K562 (cell line): Measurements from ENCODE around the gene C3orf80. TPM values are rescaled to one million over a fixed set of nuclear protein-coding genes. Genes with fewer than 3 reads are reported as not detected.

Experiments
- ATAC-seq: fragments of 200-7000 bp; cut with Tn5 transposase; 3 replicates; pipeline ENCODE4 v1.9.1; 2020; ENCODE audit warnings: moderate library complexity
- BruUV-seq: library from RNA; stranded (reverse); fragments of 400-500 nt; replicated peaks from 2 replicates; lab custom pipeline; 2021; lab: Mats Ljungman, UMichigan
- CTCF ChIA-PET: fragments of 300-600 bp; formaldehyde crosslinking; extraction: SDS; loops from one replicate; lab custom pipeline; 2021; ENCODE audit warnings: low intra/inter-chr PET ratio; lab: Yijun Ruan, JAX
- POLR2A ChIA-PET: fragments of 300-600, 350-650 bp; sonication (Branson Sonifier 250); formaldehyde crosslinking; extraction: SDS; loops from one replicate; lab custom pipeline; 2021; ENCODE audit warnings: antibody characterized with exemption, inconsistent platforms; lab: Yijun Ruan, JAX
- DNase-seq, 4 experiments: peaks; one replicate each; pipeline versions ENCODE4 v3.0.0 to v3.0.0-alpha.2; 2011 to 2018; ENCODE audit warnings: low spot score in 3 of 4, mixed read lengths in 3 of 4; ENCODE audit errors: extremely low read depth in 1 of 4
- FAIRE-seq: peaks from 2 replicates; lab custom pipeline; 2011; peaks lifted over from hg19 to GRCh38; lab: Jason Lieb, UNC
- H2AFZ ChIP-seq: 2 replicates; pipeline ENCODE4 v1.6.0; 2011; ENCODE audit warnings: low read depth, low read length, control low read depth, inconsistent platforms
- H3K27ac ChIP-seq: fragments of 200-600 bp; 3 replicates; pipeline ENCODE4 v1.8.0; 2011; ENCODE audit warnings: low read depth, mild to moderate bottlenecking, control low read depth, inconsistent platforms, low read length, moderate library complexity, mixed read lengths; ENCODE audit errors: extremely low read depth
- H3K27me3 ChIP-seq, 2 experiments: fragments of 300-600 bp in 1 of 2; 2 replicates in 1 of 2; 3 replicates in 1 of 2; pipeline versions ENCODE4 v1.6.0 to v1.8.0; 2011; ENCODE audit warnings: inconsistent platforms in 2 of 2, low read length in 2 of 2, mild to moderate bottlenecking in 1 of 2, mixed read lengths in 1 of 2, moderate library complexity in 1 of 2; ENCODE audit not compliant: control insufficient read depth in 2 of 2, insufficient read depth in 2 of 2
- H3K36me3 ChIP-seq: fragments of 300-600 bp; 3 replicates; pipeline ENCODE4 v1.8.0; 2011; ENCODE audit warnings: mild to moderate bottlenecking, low read length, inconsistent platforms; ENCODE audit not compliant: control insufficient read depth, insufficient read depth
- H3K4me1 ChIP-seq, 2 experiments: fragments of 200-600 bp in 1 of 2; replicated peaks in 1 of 2; 2 replicates in 1 of 2; 3 replicates in 1 of 2; pipeline versions ENCODE4 v1.5.1 to v1.8.0; 2011; ENCODE audit warnings: inconsistent platforms in 2 of 2, low read length in 2 of 2, mild to moderate bottlenecking in 1 of 2, mixed read lengths in 1 of 2, moderate library complexity in 1 of 2; ENCODE audit not compliant: control insufficient read depth in 2 of 2, insufficient read depth in 2 of 2
- H3K4me2 ChIP-seq: 2 replicates; pipeline ENCODE4 v1.6.1; 2011; ENCODE audit warnings: low read length, control low read depth, inconsistent platforms, mixed read lengths; ENCODE audit not compliant: insufficient read depth
- H3K4me3 ChIP-seq: fragments of 200-600 bp; sonication (generic), shearing (Covaris generic); 2 replicates; pipeline ENCODE4 v1.5.1; 2016; ENCODE audit warnings: control low read depth, inconsistent platforms
- H3K79me2 ChIP-seq: fragments of 200-600 bp; 3 replicates; pipeline ENCODE4 v1.8.0; 2011; ENCODE audit warnings: low read length, inconsistent platforms; ENCODE audit not compliant: control insufficient read depth, insufficient read depth
- H3K9ac ChIP-seq, 2 experiments: 2 replicates each; pipeline versions ENCODE4 v1.6.0 to v1.6.1; 2011; ENCODE audit warnings: low read depth in 2 of 2, low read length in 2 of 2, control low read depth in 1 of 2, inconsistent platforms in 1 of 2, mild to moderate bottlenecking in 1 of 2, mixed read lengths in 1 of 2; ENCODE audit not compliant: insufficient read depth in 1 of 2
- H3K9me1 ChIP-seq: one replicate; pipeline ENCODE4 v1.6.0; 2011; ENCODE audit warnings: inconsistent platforms, mild to moderate bottlenecking, low read length, moderate library complexity; ENCODE audit not compliant: control insufficient read depth, insufficient read depth
- H3K9me3 ChIP-seq: replicated peaks from 2 replicates; pipeline ENCODE4 v1.5.1; 2011; ENCODE audit warnings: low read depth, low read length, inconsistent platforms; ENCODE audit not compliant: control insufficient read depth, insufficient read depth
- H4K20me1 ChIP-seq: replicated peaks from 2 replicates; pipeline ENCODE4 v1.6.1; 2011; ENCODE audit warnings: low read length, inconsistent platforms, mixed read lengths; ENCODE audit not compliant: control insufficient read depth, insufficient read depth
- ATF2 ChIP-seq: sonication (generic); formaldehyde crosslinking; IDR thresholded peaks from 2 replicates; pipeline ENCODE4 v1.8.1; 2022; ENCODE audit warnings: missing genetic modification reagents
- CBX3 ChIP-seq, 2 experiments: IDR thresholded peaks; 1 replicate in 1 of 2; 2 replicates in 1 of 2; pipeline ENCODE4 v1.6.1; 2012; ENCODE audit warnings: inconsistent platforms in 2 of 2, low read length in 2 of 2, borderline replicate concordance in 1 of 2, control low read depth in 1 of 2
- ELF4 ChIP-seq: fragments of 450-650 bp; formaldehyde crosslinking; IDR thresholded peaks from 2 replicates; pipeline ENCODE4 v1.4.0; 2022; ENCODE audit warnings: missing genetic modification characterization
- HDAC1 ChIP-seq, 2 experiments: fragments of 450-650 bp; IDR thresholded peaks; 2 replicates each; pipeline ENCODE4 v1.6.1; 2016 to 2017; ENCODE audit warnings: inconsistent platforms in 1 of 2, mild to moderate bottlenecking in 1 of 2, moderate library complexity in 1 of 2
- HOMEZ ChIP-seq: fragments of 250-450 bp; sonication (Bioruptor Pico); IDR thresholded peaks from 2 replicates; pipeline ENCODE4 v1.4.0; 2020; ENCODE audit warnings: mild to moderate bottlenecking, moderate library complexity
- HSF4 ChIP-seq: fragments of 250-450 bp; sonication (Bioruptor Pico); IDR thresholded peaks from 2 replicates; pipeline ENCODE4 v2.1.2; 2022; ENCODE audit warnings: mild to moderate bottlenecking, moderate library complexity, borderline replicate concordance
- KLF13 ChIP-seq: fragments of 450-650 bp; IDR thresholded peaks from 2 replicates; pipeline ENCODE4 v1.6.1; 2016; ENCODE audit warnings: missing genetic modification characterization, low read depth, mild to moderate bottlenecking, missing compliant biosample characterization, moderate library complexity, borderline replicate concordance
- POLR2G ChIP-seq: fragments of 200-400 bp; formaldehyde crosslinking; IDR thresholded peaks from 2 replicates; pipeline ENCODE4 v1.6.1; 2017; ENCODE audit warnings: low read depth, mild to moderate bottlenecking, antibody characterized with exemption, low read length, moderate library complexity
- ZBED1 ChIP-seq: IDR thresholded peaks from 2 replicates; pipeline ENCODE4 v1.6.1; 2014
- WGBS: fragments of 100-300 bp; shearing (Covaris generic); methylation state at CpG from one replicate; pipeline ENCODE4 v1.1.6; 2016; ENCODE audit warnings: low coverage, mixed read lengths; ENCODE audit not compliant: insufficient coverage; ENCODE audit errors: missing lambda C conversion rate; 5-methylcytosine and 5-hydroxymethylcytosine counted together
- in situ Hi-C: fragments of 300-500 bp; cut with MboI; formaldehyde crosslinking; loops from 4 replicates; pipeline ENCODE4 v1.15.0; 2018; ENCODE audit warnings: inconsistent platforms, mixed read lengths
- intact Hi-C: fragments of 100-400 bp; cut with micrococcal nuclease; formaldehyde crosslinking; loops from 2 replicates; pipeline ENCODE4 v1.14.2; 2022
- polyA plus RNA-seq, 8 experiments: library from polyadenylated mRNA; depleted of rRNA in 4 of 8; stranded (reverse) in 5 of 8; unstranded in 3 of 8; fragments of >200 nt; fragmentation: Nextera tagmentation in 2 of 8; fragmentation: Illumina TruSeq in 1 of 8; extraction: Ambion mirVana in 2 of 8; extraction: Trizol in 1 of 8; gene quantifications; 2 replicates each; pipeline versions ENCODE4 v1.2.1 to v1.2.3, GENCODE V29; 2011 to 2014; ENCODE audit warnings: inconsistent platforms in 1 of 8, missing spikeins in 1 of 8
- total RNA-seq, 7 experiments: library from RNA; depleted of rRNA in 6 of 7; stranded (reverse); fragments of >200 nt in 6 of 7; fragmentation: Illumina TruSeq in 2 of 7; extraction: Trizol in 2 of 7; gene quantifications; 2 replicates each; pipeline versions ENCODE4 v1.2.1 to v1.2.3, GENCODE V29; 2011 to 2021; ENCODE audit warnings: low replicate concordance in 1 of 7
- TF ChIP-seq, protein P1 (sequence below): fragments of 450-650 bp; IDR thresholded peaks from 2 replicates; pipeline ENCODE4 v1.6.1; 2017; ENCODE audit warnings: antibody characterized with exemption

C3orf80 gene
- total and polyA plus RNA-seq, 9 of the 15 experiments (the other 6 are each of a cell fraction or from before 2014, with no cell fraction given) = 0.03 to 0.75 (median 0.07) TPM

- Histone ChIP-seq H3K79me2 (no peaks in the 10 kb centered on the region), H3K27ac (no peak overlapping the region), H3K27me3 (peaks cover 11 to 16% of the 10 kb centered on the region in 2 experiments; a peak in 4 of 5 replicates), H3K4me2 (no peak overlapping the region), H3K9me3 (no peaks in the 10 kb centered on the region), H3K9me1 (no peaks in the 10 kb centered on the region), H4K20me1 (no peaks in the 10 kb centered on the region), H2AFZ (no peak overlapping the region), H3K4me3 (no peak overlapping the region), H3K9ac (no peak overlapping the region), H3K36me3 (no peaks in the 10 kb centered on the region), H3K4me1 (no peaks in the 10 kb centered on the region)
- ATAC-seq (no peak), FAIRE-seq (no peak), DNase-seq (no peak)
- TF ChIP-seq HDAC1 (IDR thresholded peaks at IDR 0.05) (no peak), KLF13 (tag) (no peak), CBX3 (IDR thresholded peaks at IDR 0.05; ENCODE audit: borderline replicate concordance in 1 of 2, low read length in 2 of 2) (no peak), ELF4 (CRISPR knock-in tag) (no peak), POLR2G (no peak), ZBED1 (no peak), ATF2 (CRISPR knock-in tag) (no peak), HSF4 (no peak), HOMEZ (CRISPR knock-in tag) (no peak)
- TF ChIP-seq, protein P1, sequence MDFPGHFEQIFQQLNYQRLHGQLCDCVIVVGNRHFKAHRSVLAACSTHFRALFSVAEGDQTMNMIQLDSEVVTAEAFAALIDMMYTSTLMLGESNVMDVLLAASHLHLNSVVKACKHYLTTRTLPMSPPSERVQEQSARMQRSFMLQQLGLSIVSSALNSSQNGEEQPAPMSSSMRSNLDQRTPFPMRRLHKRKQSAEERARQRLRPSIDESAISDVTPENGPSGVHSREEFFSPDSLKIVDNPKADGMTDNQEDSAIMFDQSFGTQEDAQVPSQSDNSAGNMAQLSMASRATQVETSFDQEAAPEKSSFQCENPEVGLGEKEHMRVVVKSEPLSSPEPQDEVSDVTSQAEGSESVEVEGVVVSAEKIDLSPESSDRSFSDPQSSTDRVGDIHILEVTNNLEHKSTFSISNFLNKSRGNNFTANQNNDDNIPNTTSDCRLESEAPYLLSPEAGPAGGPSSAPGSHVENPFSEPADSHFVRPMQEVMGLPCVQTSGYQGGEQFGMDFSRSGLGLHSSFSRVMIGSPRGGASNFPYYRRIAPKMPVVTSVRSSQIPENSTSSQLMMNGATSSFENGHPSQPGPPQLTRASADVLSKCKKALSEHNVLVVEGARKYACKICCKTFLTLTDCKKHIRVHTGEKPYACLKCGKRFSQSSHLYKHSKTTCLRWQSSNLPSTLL = no peak
- ChIA-PET POLR2A (interaction anchor here (0.6 kb wide), 1 partner anchor 29 kb away, joined by 3 read pairs; no protein-coding TSS in a partner anchor), CTCF (no interaction called here)
- intact Hi-C loops (no loop called here), in situ Hi-C loops (loop anchor here (25.0 kb wide), 1 partner anchor 1020 kb away; no protein-coding TSS in a partner anchor)
- BruUV-seq = no TSS peak
- WGBS = 0% methylated on average over 4 of the region's 4 CpGs
These were observed 7.5 kb upstream of the C3orf80 start for GRCh38 chr3:160217675-160218074.
